ENCODE data around the gene NETO2. TPM values are rescaled to one million over a fixed set of nuclear protein-coding genes. Genes with fewer than 3 reads are reported as not detected.
"Not testable (repeated sequence)": the region's sequence is repeated elsewhere in the genome, so short reads cannot be mapped to it uniquely, and the experiment has no call there.

NETO2 gene
- total RNA-seq = 18.7 TPM
- long read RNA-seq, full-length matches to known transcripts = 10 of 22 reads
- long read RNA-seq, partial matches to known transcripts = 4 of 22 reads
- long read RNA-seq, other reads (novel, unspliced or antisense) = 8 of 22 reads

GRCh38 chr16:47143677-47144558 is at the start of gene NETO2:
Gene NETO2, minus strand, starts transcription at chr16:47143945. Its CDS starts 333 bp downstream, at chr16:47143612.
- intact Hi-C loops (cut with DNase I) = loop anchor here (10.0 kb wide), 1 partner anchor 1011 kb away; the partner anchor contains the start of gene ABCC12
- peak; percentile 55 for TF ChIP-seq CTCF (IDR thresholded peaks at IDR 0.05)
- peak within 1 kb of the TSS; percentile 40 for H3K27ac ChIP-seq
- H3K9me3 ChIP-seq = no peaks in the 10 kb centered on the region
- H3K4me3 ChIP-seq = peak within 1 kb of the TSS; percentile 61
- ATAC-seq (peak; percentile 66 to 68), DNase-seq (peak; percentile 67)
- no peaks in the 10 kb centered on the region for H3K36me3 ChIP-seq
- peaks cover 13% of the 10 kb centered on the region for H3K27me3 ChIP-seq (ENCODE audit: low read depth)
- peaks cover 15% of the 10 kb centered on the region for H3K4me1 ChIP-seq

GRCh38 chr16:47182318-47182717 is 38.6 kb upstream of the NETO2 start:
- Histone ChIP-seq H3K4me3 (no peak overlapping the region), H3K27me3 (ENCODE audit: low read depth) (no peaks in the 10 kb centered on the region), H3K36me3 (no peaks in the 10 kb centered on the region), H3K9me3 (no peaks in the 10 kb centered on the region), H3K27ac (no peak overlapping the region), H3K4me1 (no peaks in the 10 kb centered on the region)
- intact Hi-C loops (cut with DNase I) = no loop called here
- ATAC-seq (no peak), DNase-seq (no peak)
- TF ChIP-seq CTCF (IDR thresholded peaks at IDR 0.05) = no peak

- H3K9me3 ChIP-seq; H3K4me3 ChIP-seq; DNase-seq; H3K27me3 ChIP-seq (ENCODE audit: low read depth); H3K36me3 ChIP-seq; H3K4me1 ChIP-seq; H3K27ac ChIP-seq; ATAC-seq; intact Hi-C loops (cut with DNase I): not testable (repeated sequence)
Observed at GRCh38 chr16:47181066-47181465, 37.3 kb upstream of the NETO2 start.

GRCh38 chr16:47180073-47180472 is 36.3 kb upstream of the NETO2 start:
- no peaks in the 10 kb centered on the region for H3K36me3 ChIP-seq
- intact Hi-C loops (cut with DNase I) = no loop called here
- no peak overlapping the region for H3K27ac ChIP-seq
- no peaks in the 10 kb centered on the region for H3K9me3 ChIP-seq
- no peak overlapping the region for H3K4me3 ChIP-seq
- no peak for TF ChIP-seq CTCF (IDR thresholded peaks at IDR 0.05)
- H3K27me3 ChIP-seq (ENCODE audit: low read depth) = no peaks in the 10 kb centered on the region
- no peaks in the 10 kb centered on the region for H3K4me1 ChIP-seq
- ATAC-seq = no peak
- no peak for DNase-seq

GRCh38 chr16:47175152-47175551 is 31.4 kb upstream of the NETO2 start:
- Histone ChIP-seq H3K4me3 (no peak overlapping the region), H3K9me3 (no peaks in the 10 kb centered on the region), H3K27me3 (ENCODE audit: low read depth) (no peaks in the 10 kb centered on the region), H3K36me3 (no peaks in the 10 kb centered on the region), H3K4me1 (no peaks in the 10 kb centered on the region), H3K27ac (no peak overlapping the region)
- no peak for TF ChIP-seq CTCF (IDR thresholded peaks at IDR 0.05)
- DNase-seq = no peak
- no peak for ATAC-seq
- intact Hi-C loops (cut with DNase I) = no loop called here

All from lower lobe of right lung (tissue), 2 donors.